Neural cell (in vitro differentiated cells): ENCODE measurements around the gene CASP9.
"Not testable (repeated sequence)": the region's sequence is repeated elsewhere in the genome, so short reads cannot be mapped to it uniquely, and the experiment has no call there.

Experiments
- CTCF ChIP-seq: fragments of 450-650 bp; IDR thresholded peaks from 2 replicates; pipeline ENCODE4 v1.5.1; 2014; ENCODE audit warnings: antibody characterized with exemption, mild to moderate bottlenecking, moderate library complexity; ENCODE audit not compliant: poor library complexity, severe bottlenecking
- EP300 ChIP-seq: fragments of 450-650 bp; conservative IDR thresholded peaks from 2 replicates; pipeline ENCODE4 v1.6.1; 2014; ENCODE audit warnings: antibody characterized with exemption, mild to moderate bottlenecking, moderate library complexity; ENCODE audit not compliant: poor library complexity, severe bottlenecking
- EZH2 ChIP-seq: fragments of 200-600, 300-800 bp; shearing (Covaris generic), sonication (generic); IDR thresholded peaks from 2 replicates; pipeline ENCODE4 v1.6.1; 2014; ENCODE audit warnings: antibody characterized with exemption, low read length, borderline replicate concordance, mild to moderate bottlenecking; ENCODE audit not compliant: insufficient read depth, poor library complexity, severe bottlenecking
- MXI1 ChIP-seq: fragments of 450-650 bp; conservative IDR thresholded peaks from 2 replicates; pipeline ENCODE4 v1.6.1; 2014; ENCODE audit warnings: antibody characterized with exemption, mild to moderate bottlenecking; ENCODE audit not compliant: poor library complexity, severe bottlenecking

- not testable (repeated sequence) for TF ChIP-seq EZH2, CTCF, EP300, MXI1
These were observed 41.0 kb downstream of the CASP9 start for GRCh38 chr1:15482983-15483543.
